GM10248 (cell line): ENCODE measurements around the gene ACTR5.

Experiments
- CTCF ChIA-PET: fragments of 300-600 bp; sonication (Branson Sonifier 250); formaldehyde crosslinking; extraction: SDS; loops from one replicate; lab custom pipeline; 2021; ENCODE audit warnings: antibody characterized with exemption; lab: Yijun Ruan, JAX
- POLR2A ChIA-PET: fragments of 350-650 bp; sonication (Branson Sonifier 250); formaldehyde crosslinking; extraction: SDS; loops from one replicate; lab custom pipeline; 2020; ENCODE audit warnings: antibody characterized with exemption; lab: Yijun Ruan, JAX
- DNase-seq: peaks from one replicate; pipeline ENCODE4 v3.0.0; 2012; ENCODE audit errors: extremely low spot score
- TF ChIP-seq, protein P1 (sequence below): IDR thresholded peaks from 2 replicates; pipeline ENCODE4 v1.5.1; 2012; ENCODE audit warnings: mild to moderate bottlenecking, low read depth; ENCODE audit errors: extremely low read depth, missing control alignments, control extremely low read depth

ACTR5 gene

DNA sequence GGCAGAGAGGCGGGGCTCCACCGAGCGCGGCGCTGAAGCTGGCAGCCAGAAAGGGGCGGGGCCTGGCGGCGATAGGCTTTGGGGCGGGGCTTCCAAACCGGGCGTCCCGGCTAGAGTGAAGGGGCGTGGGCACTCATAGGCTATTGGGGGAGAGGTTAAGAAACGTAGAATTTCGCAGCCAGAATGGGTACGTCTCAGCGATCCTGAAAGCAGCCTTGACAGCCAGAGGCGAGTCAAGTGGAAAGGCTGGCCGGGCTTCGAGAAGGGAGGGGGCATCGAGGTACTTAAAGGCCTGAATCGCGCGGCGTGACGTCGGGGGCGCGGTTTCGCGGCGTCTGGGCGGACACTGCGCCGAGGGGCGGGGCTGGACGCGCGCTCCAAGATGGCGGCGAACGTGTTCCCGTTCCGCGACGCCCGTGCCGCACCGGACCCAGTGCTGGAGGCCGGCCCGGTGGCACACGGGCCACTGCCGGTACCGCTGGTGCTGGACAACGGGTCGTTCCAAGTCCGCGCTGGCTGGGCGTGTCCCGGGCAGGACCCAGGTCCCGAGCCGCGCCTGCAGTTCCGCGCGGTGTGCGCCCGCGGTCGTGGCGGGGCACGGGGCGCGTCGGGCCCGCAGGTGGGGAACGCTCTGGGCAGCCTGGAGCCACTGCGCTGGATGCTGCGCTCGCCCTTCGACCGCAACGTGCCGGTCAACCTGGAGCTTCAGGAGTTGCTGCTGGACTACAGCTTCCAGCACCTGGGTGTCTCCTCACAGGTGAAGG lies at the start of gene ACTR5:
Gene ACTR5 (plus strand): TSS at position 364 of the 764 bp plus-strand sequence. CDS start 19 bp downstream, at position 383.
- DNase-seq: peak; percentile 99
- ChIA-PET POLR2A (no interaction called here), CTCF (interaction anchor here (1.3 to 5.9 kb wide), 5 partner anchors 14 to 101 kb away, joined by 5 to 32 read pairs (median 6); partner anchors contain the start of gene SLC32A1)
- TF ChIP-seq, protein P1, sequence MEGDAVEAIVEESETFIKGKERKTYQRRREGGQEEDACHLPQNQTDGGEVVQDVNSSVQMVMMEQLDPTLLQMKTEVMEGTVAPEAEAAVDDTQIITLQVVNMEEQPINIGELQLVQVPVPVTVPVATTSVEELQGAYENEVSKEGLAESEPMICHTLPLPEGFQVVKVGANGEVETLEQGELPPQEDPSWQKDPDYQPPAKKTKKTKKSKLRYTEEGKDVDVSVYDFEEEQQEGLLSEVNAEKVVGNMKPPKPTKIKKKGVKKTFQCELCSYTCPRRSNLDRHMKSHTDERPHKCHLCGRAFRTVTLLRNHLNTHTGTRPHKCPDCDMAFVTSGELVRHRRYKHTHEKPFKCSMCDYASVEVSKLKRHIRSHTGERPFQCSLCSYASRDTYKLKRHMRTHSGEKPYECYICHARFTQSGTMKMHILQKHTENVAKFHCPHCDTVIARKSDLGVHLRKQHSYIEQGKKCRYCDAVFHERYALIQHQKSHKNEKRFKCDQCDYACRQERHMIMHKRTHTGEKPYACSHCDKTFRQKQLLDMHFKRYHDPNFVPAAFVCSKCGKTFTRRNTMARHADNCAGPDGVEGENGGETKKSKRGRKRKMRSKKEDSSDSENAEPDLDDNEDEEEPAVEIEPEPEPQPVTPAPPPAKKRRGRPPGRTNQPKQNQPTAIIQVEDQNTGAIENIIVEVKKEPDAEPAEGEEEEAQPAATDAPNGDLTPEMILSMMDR: no peak

DNA sequence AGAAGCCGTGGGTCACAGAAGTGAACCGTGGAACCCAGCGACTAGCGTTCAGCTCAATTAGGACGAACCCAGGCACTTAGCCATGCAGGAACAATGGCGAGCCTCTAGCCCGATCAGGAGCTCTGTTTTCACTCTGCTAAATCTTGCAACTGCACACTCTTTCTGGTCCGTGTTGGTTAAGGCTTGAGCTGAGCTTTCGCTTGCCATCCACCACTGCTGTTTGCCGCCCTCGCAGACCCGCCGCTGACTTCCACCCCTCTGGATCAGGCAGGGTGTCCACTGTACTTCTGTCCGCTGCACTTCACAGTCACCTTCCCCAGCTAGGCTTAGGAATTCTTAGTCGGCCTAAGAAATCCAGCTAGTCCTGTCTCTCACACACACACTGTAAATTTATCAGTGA lies 49.7 kb upstream of the ACTR5 start:
- DNase-seq: no peak
- TF ChIP-seq, protein P1: no peak
- CTCF ChIA-PET: interaction anchor here (1.6 kb wide), 1 partner anchor 34 kb away, joined by 5 read pairs; no protein-coding TSS in a partner anchor

DNA sequence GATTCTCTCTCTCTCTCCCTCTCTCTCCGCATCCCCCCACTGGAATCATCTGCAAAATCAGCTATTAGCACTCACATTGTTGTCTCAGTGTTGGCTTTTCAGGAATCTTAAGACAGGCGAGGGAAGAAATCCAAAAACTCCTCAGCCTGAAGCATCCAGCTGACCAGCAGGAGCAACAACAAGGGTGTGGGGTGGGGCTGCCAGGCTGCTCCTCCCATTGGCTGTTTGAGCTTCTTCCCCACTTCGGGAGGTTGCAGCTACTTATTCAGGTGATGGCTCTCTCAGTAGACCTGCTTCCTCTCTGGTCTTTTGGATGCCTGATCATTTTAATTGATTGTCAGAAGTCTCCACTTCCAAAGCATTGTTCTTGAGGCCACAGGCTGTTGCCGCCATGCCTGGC lies 48.1 kb upstream of the ACTR5 start:
- ChIA-PET CTCF (no interaction called here), POLR2A (no interaction called here)
- TF ChIP-seq, protein P1: no peak
- DNase-seq: no peak

More for the DNA sequence above, 49.7 kb upstream of the ACTR5 start:
- POLR2A ChIA-PET: no interaction called here

DNA sequence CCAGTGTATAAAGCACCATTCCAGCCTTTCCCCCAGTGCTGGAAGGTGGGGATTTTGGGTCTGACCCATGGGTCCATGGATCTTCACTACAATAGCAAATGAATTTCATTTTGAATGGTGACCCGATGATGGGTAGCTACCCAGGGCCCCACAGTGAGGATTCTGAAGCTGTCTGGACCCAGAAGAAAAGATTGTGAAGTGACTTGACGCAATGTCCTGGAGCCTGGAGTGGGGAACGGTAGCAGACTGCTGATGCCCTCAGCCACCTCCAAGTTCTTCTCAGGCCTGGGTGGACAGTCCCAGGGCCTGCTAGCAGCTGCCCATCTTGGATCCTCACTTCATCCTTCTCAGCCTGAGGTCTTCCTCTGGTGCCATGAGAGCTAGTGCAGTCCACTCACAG lies 47.3 kb upstream of the ACTR5 start:
- DNase-seq: no peak
- CTCF ChIA-PET: no interaction called here
- POLR2A ChIA-PET: no interaction called here
- TF ChIP-seq, protein P1: no peak

DNA sequence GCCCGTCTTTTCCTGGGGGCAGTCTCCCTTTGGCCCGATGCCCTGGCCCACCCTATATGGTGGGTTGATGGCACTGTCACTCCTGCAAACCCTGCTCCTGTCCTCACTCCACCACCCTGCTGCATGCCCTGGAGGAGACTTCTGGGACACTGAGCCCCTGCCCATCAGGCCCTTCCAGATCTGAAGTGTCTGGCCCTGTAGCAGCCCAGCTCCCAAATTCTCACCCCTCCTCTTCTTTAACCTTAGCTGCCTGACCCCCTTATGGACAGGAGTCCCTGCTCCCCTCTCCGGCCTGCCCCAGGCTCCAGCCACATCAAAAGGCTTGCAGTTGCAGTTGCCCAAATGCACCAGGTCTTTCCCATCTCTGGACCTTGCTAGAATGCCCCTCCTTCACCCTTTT lies 44.7 kb upstream of the ACTR5 start:
- no peak for DNase-seq
- ChIA-PET POLR2A (no interaction called here), CTCF (interaction anchor here (1.2 to 2.0 kb wide), 3 partner anchors 9 to 86 kb away, joined by 3 to 9 read pairs (median 4); no protein-coding TSS in a partner anchor)
- TF ChIP-seq, protein P1: no peak

DNA sequence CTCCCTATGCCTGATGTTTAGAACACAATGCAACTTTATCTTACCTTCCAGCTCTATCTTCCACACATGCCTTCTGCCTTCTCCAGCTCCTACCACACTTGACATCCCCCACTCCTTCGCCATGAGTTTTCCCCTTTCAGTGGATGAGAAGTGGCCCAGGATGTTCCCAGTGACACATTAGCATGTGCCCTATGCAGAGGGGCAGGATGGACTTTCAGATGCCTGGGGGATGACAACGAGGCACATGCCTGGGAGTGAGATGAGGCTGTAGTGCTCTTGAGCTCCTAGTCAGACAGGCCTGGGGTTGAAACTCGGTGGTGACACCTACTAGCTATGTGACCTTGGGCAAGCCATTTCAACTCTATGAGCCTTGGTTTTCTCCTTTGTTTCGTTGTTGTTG lies 44.1 kb upstream of the ACTR5 start:
- POLR2A ChIA-PET: no interaction called here
- no peak for DNase-seq
- CTCF ChIA-PET: interaction anchor here (1.5 kb wide), 1 partner anchor 9 kb away, joined by 9 read pairs; no protein-coding TSS in a partner anchor
- TF ChIP-seq, protein P1: no peak
